IMR-90 (cell line): ENCODE measurements around the gene PPM1J. TPM values are rescaled to one million over a fixed set of nuclear protein-coding genes. Genes with fewer than 3 reads are reported as not detected.

Experiments used
- ATAC-seq: fragments of 200-7000 bp; cut with Tn5 transposase; 2 replicates; pipeline ENCODE4 v1.9.1; 2020; ENCODE audit warnings: low read depth, mild to moderate bottlenecking, moderate library complexity
- BruUV-seq: library from RNA; stranded (reverse); fragments of 400-500 nt; replicated peaks from 2 replicates; lab custom pipeline; 2021; lab: Mats Ljungman, UMichigan
- CTCF ChIA-PET: fragments of 300-600 bp; formaldehyde crosslinking; extraction: SDS; loops from one replicate; lab custom pipeline; 2021; ENCODE audit warnings: antibody characterized with exemption; lab: Yijun Ruan, JAX
- POLR2A ChIA-PET: fragments of 300-600 bp; sonication (Branson Sonifier 250); formaldehyde crosslinking; loops from one replicate; lab custom pipeline; 2022; ENCODE audit warnings: antibody characterized with exemption; ENCODE audit not compliant: unreplicated experiment; lab: Charles Lee
- DNase-seq: peaks from one replicate; pipeline ENCODE4 v3.0.0; 2013
- H2AFZ ChIP-seq: replicated peaks from 2 replicates; pipeline ENCODE3; 2013; ENCODE audit warnings: low read length, mild to moderate bottlenecking; ENCODE audit not compliant: poor library complexity
- H2AK5ac ChIP-seq: 2 replicates; pipeline ENCODE4 v1.6.1; 2013; ENCODE audit warnings: low read depth, low read length, inconsistent platforms
- H2AK9ac ChIP-seq: replicated peaks from 2 replicates; pipeline ENCODE3; 2013; ENCODE audit warnings: mild to moderate bottlenecking, low read depth, low read length, moderate library complexity; ENCODE audit not compliant: poor library complexity
- H2BK120ac ChIP-seq: 2 replicates; pipeline ENCODE4 v1.6.1; 2013; ENCODE audit warnings: low read depth, low read length, inconsistent platforms
- H2BK15ac ChIP-seq: 3 replicates; pipeline ENCODE4 v1.6.1; 2013; ENCODE audit warnings: low read depth, low read length, inconsistent platforms
- H2BK20ac ChIP-seq: 2 replicates; pipeline ENCODE4 v1.6.1; 2013; ENCODE audit warnings: low read depth, mild to moderate bottlenecking, inconsistent platforms, low read length, moderate library complexity
- H2BK5ac ChIP-seq: 2 replicates; pipeline ENCODE4 v1.6.1; 2013; ENCODE audit warnings: mild to moderate bottlenecking, low read depth, low read length, inconsistent platforms; ENCODE audit not compliant: poor library complexity, severe bottlenecking
- H3K14ac ChIP-seq: replicated peaks from 2 replicates; pipeline ENCODE4 v1.6.1; 2013; ENCODE audit warnings: low read depth, low read length, inconsistent platforms
- H3K18ac ChIP-seq: 2 replicates; pipeline ENCODE4 v1.6.1; 2013; ENCODE audit warnings: low read depth, low read length, control low read depth
- H3K23ac ChIP-seq: 2 replicates; pipeline ENCODE4 v1.6.1; 2013; ENCODE audit warnings: low read depth, low read length, inconsistent platforms
- H3K27ac ChIP-seq: 2 replicates; pipeline ENCODE4 v1.5.1; 2013; ENCODE audit warnings: mild to moderate bottlenecking, control low read depth, low read length; ENCODE audit not compliant: insufficient read depth
- H3K27me3 ChIP-seq: 2 replicates; pipeline ENCODE4 v1.6.1; 2013; ENCODE audit warnings: low read length; ENCODE audit not compliant: control insufficient read depth, insufficient read depth
- H3K36me3 ChIP-seq: 2 replicates; pipeline ENCODE4 v1.6.1; 2013; ENCODE audit warnings: low read length, mixed read lengths; ENCODE audit not compliant: control insufficient read depth, insufficient read depth
- H3K4ac ChIP-seq: 2 replicates; pipeline ENCODE4 v1.6.1; 2013; ENCODE audit warnings: low read depth, low read length, inconsistent platforms
- H3K4me1 ChIP-seq: 2 replicates; pipeline ENCODE4 v1.6.1; 2013; ENCODE audit warnings: low read length, mixed read lengths; ENCODE audit not compliant: control insufficient read depth, insufficient read depth
- H3K4me2 ChIP-seq: 2 replicates; pipeline ENCODE4 v1.6.1; 2013; ENCODE audit warnings: low read depth, mild to moderate bottlenecking, control low read depth, low read length, moderate library complexity
- H3K4me3 ChIP-seq: 2 replicates; pipeline ENCODE4 v1.5.1; 2013; ENCODE audit warnings: low read depth, mild to moderate bottlenecking, control low read depth, low read length, moderate library complexity; ENCODE audit not compliant: insufficient read depth
- H3K56ac ChIP-seq: 2 replicates; pipeline ENCODE4 v1.6.1; 2013; ENCODE audit warnings: low read length, inconsistent platforms; ENCODE audit not compliant: insufficient read depth; ENCODE audit errors: extremely low read depth
- H3K79me1 ChIP-seq, 2 experiments: 2 replicates each; pipeline ENCODE4 v1.6.1; 2013; ENCODE audit warnings: low read length in 2 of 2, inconsistent platforms in 1 of 2, low read depth in 1 of 2
- H3K9ac ChIP-seq: 2 replicates; pipeline ENCODE4 v1.6.1; 2013; ENCODE audit warnings: low read depth, low read length, control low read depth
- H3K9me1 ChIP-seq: 2 replicates; pipeline ENCODE4 v1.6.1; 2013; ENCODE audit warnings: low read length, inconsistent platforms; ENCODE audit not compliant: insufficient read depth
- H3K9me3 ChIP-seq: 2 replicates; pipeline ENCODE4 v1.6.1; 2013; ENCODE audit warnings: low read length; ENCODE audit not compliant: control insufficient read depth, insufficient read depth
- H4K20me1 ChIP-seq: 2 replicates; pipeline ENCODE4 v1.6.1; 2013; ENCODE audit warnings: low read length, inconsistent platforms; ENCODE audit not compliant: insufficient read depth
- H4K5ac ChIP-seq: 2 replicates; pipeline ENCODE4 v1.6.1; 2013; ENCODE audit warnings: mild to moderate bottlenecking, low read depth, low read length, control low read depth
- H4K8ac ChIP-seq, 2 experiments: 2 replicates each; pipeline ENCODE4 v1.6.1; 2013; ENCODE audit warnings: low read depth in 2 of 2, low read length in 2 of 2, control low read depth in 1 of 2, inconsistent platforms in 1 of 2
- H4K91ac ChIP-seq: 2 replicates; pipeline ENCODE4 v1.6.1; 2013; ENCODE audit warnings: low read depth, low read length, inconsistent platforms; ENCODE audit not compliant: insufficient read depth
- BHLHE40 ChIP-seq: fragments of 150-350 bp; IDR thresholded peaks from 2 replicates; pipeline ENCODE4 v1.6.1; 2016; ENCODE audit warnings: mild to moderate bottlenecking, low read depth, low read length
- CHD1 ChIP-seq: IDR thresholded peaks from 2 replicates; pipeline ENCODE4 v1.6.1; 2012; ENCODE audit warnings: low read depth, low read length, improper control_type of control experiment
- ELK1 ChIP-seq: fragments of 150-350 bp; IDR thresholded peaks from 2 replicates; pipeline ENCODE4 v1.6.1; 2016; ENCODE audit warnings: low read depth, mild to moderate bottlenecking, low read length, moderate library complexity, borderline replicate concordance
- FOS ChIP-seq: fragments of 150-350 bp; IDR thresholded peaks from 2 replicates; pipeline ENCODE4 v1.6.1; 2016; ENCODE audit warnings: low read depth, low read length
- MAZ ChIP-seq: IDR thresholded peaks from 2 replicates; pipeline ENCODE4 v1.6.1; 2012; ENCODE audit warnings: low read depth, mild to moderate bottlenecking, low read length, improper control_type of control experiment, moderate library complexity, borderline replicate concordance
- MXI1 ChIP-seq: IDR thresholded peaks from 2 replicates; pipeline ENCODE4 v1.6.1; 2012; ENCODE audit warnings: low read depth, mild to moderate bottlenecking, low read length, moderate library complexity, borderline replicate concordance
- NFE2L2 ChIP-seq: fragments of 150-350 bp; IDR thresholded peaks from 2 replicates; pipeline ENCODE4 v1.6.1; 2016; ENCODE audit warnings: low read depth, mild to moderate bottlenecking, low read length
- POLR2A ChIP-seq: IDR thresholded peaks from 2 replicates; pipeline ENCODE4 v1.6.1; 2012; ENCODE audit warnings: mild to moderate bottlenecking, low read depth, low read length
- RCOR1 ChIP-seq: IDR thresholded peaks from 2 replicates; pipeline ENCODE4 v1.6.1; 2012; ENCODE audit warnings: mild to moderate bottlenecking, low read length, improper control_type of control experiment; ENCODE audit not compliant: insufficient replicate concordance
- USF2 ChIP-seq: fragments of 150-350 bp; IDR thresholded peaks from 2 replicates; pipeline ENCODE4 v1.6.1; 2017; ENCODE audit warnings: mild to moderate bottlenecking, antibody characterized with exemption, low read length, low read depth
- WGBS, 2 experiments: methylation state at CpG; one replicate each; pipeline versions ENCODE4 v1.1.5 to v1.1.7; 2013; ENCODE audit warnings: missing lambda C conversion rate in 2 of 2; ENCODE audit not compliant: insufficient read length in 1 of 2; ENCODE audit errors: extremely low coverage in 2 of 2; 5-methylcytosine and 5-hydroxymethylcytosine counted together
- dilution Hi-C: fragments of 300-500 bp; cut with HindIII; formaldehyde crosslinking; loops from one replicate; pipeline ENCODE4 v1.14.3; 2018; ENCODE audit warnings: low sequenced_read_pairs; ENCODE audit not compliant: unreplicated experiment
- in situ Hi-C: fragments of 300-500 bp; cut with MboI; formaldehyde crosslinking; loops from 3 replicates; pipeline ENCODE4 v1.14.3; 2019; ENCODE audit warnings: low sequenced_read_pairs, inconsistent platforms, mixed read lengths
- intact Hi-C: fragments of 100-400 bp; cut with micrococcal nuclease; formaldehyde crosslinking; loops from 2 replicates; pipeline ENCODE4 v1.10.0; 2022
- polyA plus RNA-seq, 3 experiments: library from polyadenylated mRNA; depleted of rRNA; stranded (reverse); fragments of >200 nt; gene quantifications; 2 replicates each; pipeline ENCODE4 v1.2.3, GENCODE V29; 2012; ENCODE audit warnings: low replicate concordance in 1 of 3
- total RNA-seq: library from RNA; depleted of rRNA; stranded (reverse); fragments of >200 nt; gene quantifications from 2 replicates; pipeline ENCODE4 v1.2.3, GENCODE V29; 2012

Gene PPM1J
- total and polyA plus RNA-seq, 2 of the 4 experiments (the other 2 are of a cell fraction): 1.8 to 2.4 TPM

- peak overlapping the region; percentile 79 for H3K27ac ChIP-seq
- ChIA-PET POLR2A (interaction anchor here (0.6 to 1.5 kb wide), 4 partner anchors 30 to 311 kb away, joined by 3 to 9 read pairs (median 4); partner anchors contain the start of genes CTTNBP2NL and MOV10), CTCF (interaction anchor here (0.5 to 1.3 kb wide), 5 partner anchors 11 to 88 kb away, joined by 3 to 5 read pairs (median 4); partner anchors contain the start of gene MOV10)
- peak overlapping the region; percentile 89 for H3K4me2 ChIP-seq
- H3K18ac ChIP-seq: peak overlapping the region; percentile 44
- no CpG with 5 or more reads among the region's 13 CpGs for WGBS, 2 experiments
- in situ Hi-C loops: loop anchor here (5.0 to 25.0 kb wide), 3 partner anchors 200 to 982 kb away; partner anchors contain the start of gene WNT2B
- DNase-seq (peak; percentile 96), ATAC-seq (peak; percentile 67)
- peaks cover 50% of the 10 kb centered on the region for H4K20me1 ChIP-seq
- H3K4ac ChIP-seq: peak overlapping the region; percentile 84
- H3K27me3 ChIP-seq: no peaks in the 10 kb centered on the region
- peak overlapping the region; percentile 35; the same call in 1 of the 3 replicates for H2BK15ac ChIP-seq
- H3K4me3 ChIP-seq: peak overlapping the region; percentile 84
- BruUV-seq: no TSS peak
- H2BK120ac ChIP-seq: peak overlapping the region; percentile 56
- H3K9me1 ChIP-seq: peaks cover 13% of the 10 kb centered on the region; the same call in 1 of the 2 replicates
- H4K5ac ChIP-seq: peak overlapping the region; percentile 9
- H3K14ac ChIP-seq: peak overlapping the region; percentile 86
- peak overlapping the region; percentile 98 for H2AK9ac ChIP-seq
- 0 out of 2 replicates have a peak overlapping the region, but pooled peaks have one; percentile 5 for H2BK20ac ChIP-seq
- intact Hi-C loops: loop anchor here (5.0 to 10.0 kb wide), 2 partner anchors 188 to 240 kb away; no protein-coding TSS in a partner anchor
- dilution Hi-C loops: no loop called here
- H4K8ac ChIP-seq: peak overlapping the region; percentile 1 to 77; a peak in 3 of 4 replicates
- H2AFZ ChIP-seq: peak overlapping the region; percentile 66
- H3K79me1 ChIP-seq: peaks cover 8 to 58% of the 10 kb centered on the region in 2 experiments; a peak in 3 of 4 replicates
- H3K4me1 ChIP-seq: peaks cover 29% of the 10 kb centered on the region
- TF ChIP-seq POLR2A (peak; percentile 64), BHLHE40 (peak; percentile 48), USF2 (no peak; the same call in 1 of the 2 replicates), FOS (peak; percentile 46), NFE2L2 (no peak), MAZ (peak; percentile 84), CHD1 (no peak), ELK1 (no peak), RCOR1 (peak; percentile 10), MXI1 (0 out of 2 replicates have a peak, but pooled peaks have one; percentile 25)
- H2AK5ac ChIP-seq: peak overlapping the region; percentile 88
- H3K23ac ChIP-seq: peak overlapping the region; percentile 86
- H3K9me3 ChIP-seq: no peaks in the 10 kb centered on the region
- H4K91ac ChIP-seq: peak overlapping the region; percentile 78
- H3K56ac ChIP-seq: peak overlapping the region; percentile 90
- peak overlapping the region; percentile 86 for H3K9ac ChIP-seq
- peaks cover 24% of the 10 kb centered on the region for H3K36me3 ChIP-seq
- peak overlapping the region; percentile 90 for H2BK5ac ChIP-seq
Observed at GRCh38 chr1:112704934-112705627, 10.1 kb downstream of the PPM1J start.
